ENCODE data around the gene KLRC3.
"Not testable (repeated sequence)": the region's sequence is repeated elsewhere in the genome, so short reads cannot be mapped to it uniquely, and the experiment has no call there.

The KLRC3 gene

DNA sequence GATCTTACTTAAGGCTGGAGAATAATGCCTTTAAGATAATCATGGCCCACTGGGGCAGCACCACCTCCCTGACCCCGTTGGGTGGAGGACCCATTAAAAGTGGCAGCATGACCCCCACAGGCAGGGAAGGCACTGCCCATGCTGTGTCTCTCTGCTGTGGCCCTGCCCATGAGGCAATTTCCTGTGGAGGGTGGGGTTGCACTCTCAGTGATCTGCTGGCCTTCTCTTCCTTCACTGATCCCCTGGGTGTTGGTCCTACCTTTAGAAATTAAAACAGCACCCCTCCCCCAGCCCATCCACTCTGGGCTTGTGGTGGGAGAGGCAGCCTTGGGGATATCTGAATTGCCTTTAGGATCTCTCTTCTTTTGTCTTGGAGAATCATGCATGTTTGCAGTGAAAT lies 47.8 kb downstream of the KLRC3 start:
- H3K4me1 ChIP-seq (ENCODE audit: control insufficient read depth, low read depth, low read length) = no peaks in the 10 kb centered on the region
- no peak overlapping the region for H2BK5ac ChIP-seq (ENCODE audit: low read length)
- H3K79me2 ChIP-seq (ENCODE audit: control insufficient read depth, insufficient read depth, low read length) = no peaks in the 10 kb centered on the region
- no peak overlapping the region for H3K4ac ChIP-seq (ENCODE audit: low read depth, low read length)
- H3K4me3 ChIP-seq (ENCODE audit: low read length) = no peak overlapping the region
- no peak for DNase-seq
- H4K8ac ChIP-seq (ENCODE audit: low read depth, low read length) = no peak overlapping the region
- no peak overlapping the region for H3K9ac ChIP-seq (ENCODE audit: low read length)
- H3K23ac ChIP-seq (ENCODE audit: low read length) = no peak overlapping the region
- no peak overlapping the region for H2BK15ac ChIP-seq (replicated peaks; ENCODE audit: low read depth)
- H2AK5ac ChIP-seq (ENCODE audit: low read length) = no peak overlapping the region
- no peak overlapping the region for H3K56ac ChIP-seq (ENCODE audit: low read length)
- H2BK120ac ChIP-seq (ENCODE audit: low read depth, low read length) = no peak overlapping the region
- H3K27me3 ChIP-seq (ENCODE audit: insufficient read depth, low read length, poor library complexity) = no peaks in the 10 kb centered on the region
- peak overlapping the region; percentile 24 for H3K18ac ChIP-seq (ENCODE audit: low read length)
- no peaks in the 10 kb centered on the region for H3K79me1 ChIP-seq (ENCODE audit: low read length)
- no peak overlapping the region for H3K4me2 ChIP-seq (ENCODE audit: low read length)
- no peak overlapping the region for H3K27ac ChIP-seq (ENCODE audit: low read depth, low read length)
- no peak overlapping the region for H4K5ac ChIP-seq (ENCODE audit: low read length)
- H3K36me3 ChIP-seq (ENCODE audit: control insufficient read depth, insufficient read depth, low read length) = no peaks in the 10 kb centered on the region
- no CpG with 5 or more reads among the region's 1 CpG for WGBS (ENCODE audit: extremely low coverage, insufficient coverage, low lambda C conversion rate)

DNA sequence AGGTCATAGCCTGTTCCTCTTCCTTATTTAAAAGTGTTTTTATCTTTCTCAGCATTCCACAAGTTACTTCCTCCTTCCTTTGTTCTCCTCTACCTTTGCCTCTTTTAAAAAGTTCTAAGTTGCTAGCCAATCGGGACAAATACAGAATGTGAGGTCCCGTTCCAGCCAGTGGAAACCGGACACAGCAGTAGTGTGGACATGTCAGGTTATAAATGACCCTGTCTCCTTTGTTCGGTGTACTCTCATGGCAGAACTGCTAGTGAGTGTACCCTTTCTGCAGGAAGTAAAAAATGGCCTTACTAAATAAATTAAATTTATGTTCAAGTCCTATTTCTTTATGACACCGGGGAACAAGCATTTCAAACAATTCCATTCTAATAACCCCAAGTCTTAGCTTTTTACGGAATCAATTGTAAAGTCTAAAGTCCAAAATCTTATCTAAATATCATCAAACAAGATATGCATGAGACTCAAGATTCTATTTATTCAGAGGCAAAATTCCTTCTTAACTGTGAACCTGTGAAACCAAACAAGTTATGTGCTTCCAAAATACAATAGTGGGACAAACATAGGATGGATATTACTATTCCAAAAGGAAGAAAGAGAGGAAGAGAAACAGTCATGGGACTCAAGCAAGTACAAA lies 48.4 kb downstream of the KLRC3 start:
- not testable (repeated sequence) for H2BK5ac ChIP-seq (ENCODE audit: low read length); H3K79me2 ChIP-seq (ENCODE audit: control insufficient read depth, insufficient read depth, low read length); H3K4me1 ChIP-seq (ENCODE audit: control insufficient read depth, low read depth, low read length); DNase-seq; H2AK5ac ChIP-seq (ENCODE audit: low read length); H4K8ac ChIP-seq (ENCODE audit: low read depth, low read length); H3K4me3 ChIP-seq (ENCODE audit: low read length); H3K9ac ChIP-seq (ENCODE audit: low read length); H3K23ac ChIP-seq (ENCODE audit: low read length); H3K27ac ChIP-seq (ENCODE audit: low read depth, low read length); H4K5ac ChIP-seq (ENCODE audit: low read length); H3K79me1 ChIP-seq (ENCODE audit: low read length); H2BK15ac ChIP-seq (replicated peaks; ENCODE audit: low read depth); H2BK120ac ChIP-seq (ENCODE audit: low read depth, low read length); H3K27me3 ChIP-seq (ENCODE audit: insufficient read depth, low read length, poor library complexity); H3K36me3 ChIP-seq (ENCODE audit: control insufficient read depth, insufficient read depth, low read length); H3K18ac ChIP-seq (ENCODE audit: low read length); H3K4ac ChIP-seq (ENCODE audit: low read depth, low read length); H3K4me2 ChIP-seq (ENCODE audit: low read length); H3K56ac ChIP-seq (ENCODE audit: low read length)
- no CpG with 5 or more reads among the region's 6 CpGs for WGBS (ENCODE audit: extremely low coverage, insufficient coverage, low lambda C conversion rate)

DNA sequence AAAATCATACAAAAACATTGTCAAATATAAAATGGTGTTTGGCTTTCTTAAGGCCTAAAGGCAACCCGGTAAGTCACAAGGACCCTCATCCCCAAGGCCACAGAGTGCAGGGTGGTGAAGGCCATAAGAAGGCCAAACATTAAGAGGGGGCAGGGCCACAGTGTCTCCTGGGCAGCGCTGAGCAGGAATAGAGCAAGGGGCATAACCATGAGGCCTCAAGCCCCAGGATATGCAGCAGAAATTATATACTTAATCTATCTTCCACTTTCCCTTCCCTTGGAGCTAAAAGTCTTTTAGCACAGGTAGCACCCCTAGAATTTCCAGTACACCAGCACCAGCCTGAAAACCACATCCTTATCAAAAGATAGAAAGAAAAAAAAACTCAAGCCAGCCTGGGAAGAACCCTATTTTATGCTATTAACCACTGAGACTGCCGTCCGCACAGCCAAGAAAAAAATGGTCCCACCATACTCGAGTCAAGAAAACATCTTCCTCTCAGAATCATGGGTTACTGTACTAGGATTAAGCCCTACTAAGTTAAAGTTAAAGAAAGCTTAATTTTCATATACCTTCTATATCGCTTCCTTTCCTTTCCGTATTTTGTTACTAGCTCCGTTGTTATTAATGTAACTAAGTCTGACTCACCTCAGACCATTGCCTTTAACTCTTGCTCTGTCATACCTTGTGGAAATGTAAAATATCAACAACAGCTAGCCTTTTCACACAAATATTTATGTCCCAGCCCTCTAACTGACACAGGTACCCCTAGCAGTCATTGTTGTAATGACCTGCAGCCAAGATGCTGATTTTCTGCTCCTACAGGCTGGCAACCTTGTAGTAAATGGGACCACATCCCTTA lies 50.6 kb downstream of the KLRC3 start:
- Histone ChIP-seq H3K56ac (ENCODE audit: low read length) (no peak overlapping the region), H2AK5ac (ENCODE audit: low read length) (no peak overlapping the region), H3K27me3 (ENCODE audit: insufficient read depth, low read length, poor library complexity) (no peaks in the 10 kb centered on the region), H3K18ac (ENCODE audit: low read length) (no peak overlapping the region), H3K4me2 (ENCODE audit: low read length) (no peak overlapping the region), H2BK5ac (ENCODE audit: low read length) (no peak overlapping the region), H3K27ac (ENCODE audit: low read depth, low read length) (no peak overlapping the region), H3K9ac (ENCODE audit: low read length) (no peak overlapping the region), H3K4me3 (ENCODE audit: low read length) (no peak overlapping the region), H4K5ac (ENCODE audit: low read length) (no peak overlapping the region), H3K23ac (ENCODE audit: low read length) (no peak overlapping the region), H3K36me3 (ENCODE audit: control insufficient read depth, insufficient read depth, low read length) (no peaks in the 10 kb centered on the region), H4K8ac (ENCODE audit: low read depth, low read length) (no peak overlapping the region), H2BK15ac (replicated peaks; ENCODE audit: low read depth) (no peak overlapping the region), H3K79me2 (ENCODE audit: control insufficient read depth, insufficient read depth, low read length) (no peaks in the 10 kb centered on the region), H3K79me1 (ENCODE audit: low read length) (no peaks in the 10 kb centered on the region), H2BK120ac (ENCODE audit: low read depth, low read length) (no peak overlapping the region), H3K4me1 (ENCODE audit: control insufficient read depth, low read depth, low read length) (peaks cover 4% of the 10 kb centered on the region), H3K4ac (ENCODE audit: low read depth, low read length) (no peak overlapping the region)
- WGBS (ENCODE audit: extremely low coverage, insufficient coverage, low lambda C conversion rate) = no CpG with 5 or more reads among the region's 8 CpGs
- DNase-seq = no peak

DNA sequence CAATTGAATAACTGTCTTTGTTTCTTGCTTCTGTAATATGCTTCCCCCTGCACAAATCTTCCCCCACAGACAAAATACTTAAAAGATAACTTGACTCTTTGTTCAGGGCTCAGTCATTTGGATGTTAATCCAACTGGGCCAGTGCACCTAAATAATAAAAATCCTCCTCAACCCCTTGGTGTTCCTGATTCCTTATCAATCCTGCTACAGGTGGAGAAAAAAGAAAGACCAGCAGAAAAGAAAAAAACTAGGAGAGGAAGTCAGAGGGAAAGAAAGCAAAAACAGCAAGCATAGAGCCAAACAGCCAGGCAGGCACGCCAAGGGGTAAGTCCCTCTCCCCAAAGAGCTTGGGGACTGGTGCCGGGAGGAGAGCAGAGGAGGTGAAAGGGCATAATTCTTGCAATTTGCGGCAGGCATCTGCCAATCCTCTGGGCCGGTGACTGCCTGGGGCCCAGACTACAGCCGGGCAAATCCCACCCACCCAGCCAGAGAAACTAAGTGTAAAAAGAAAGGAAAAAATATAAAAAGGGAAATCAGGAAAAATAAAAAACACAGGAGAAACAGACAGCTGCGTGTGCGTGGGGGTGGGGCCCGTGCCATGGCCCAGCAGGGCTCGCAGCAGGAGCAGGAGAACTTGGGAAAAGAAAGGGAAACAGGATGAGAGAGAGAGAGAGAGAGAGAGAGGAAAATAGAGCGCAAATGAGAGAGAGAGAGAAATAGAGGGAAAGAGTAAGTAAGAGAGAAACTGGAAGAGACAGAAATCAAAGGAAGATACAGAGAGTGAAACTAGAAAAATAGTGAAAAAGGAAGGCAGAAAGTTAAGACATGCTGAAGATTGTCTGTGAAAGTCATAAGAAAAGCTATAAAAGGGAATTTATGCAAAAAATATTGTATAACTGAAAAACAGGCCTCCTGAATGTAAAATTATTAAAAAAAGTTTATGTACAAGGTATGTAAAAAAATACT lies 51.9 kb downstream of the KLRC3 start:
- no peak overlapping the region for H2BK15ac ChIP-seq (replicated peaks; ENCODE audit: low read depth)
- no peaks in the 10 kb centered on the region for H3K79me1 ChIP-seq (ENCODE audit: low read length)
- no peak overlapping the region for H4K8ac ChIP-seq (ENCODE audit: low read depth, low read length)
- H3K4me2 ChIP-seq (ENCODE audit: low read length) = no peak overlapping the region
- no peak for DNase-seq
- H3K4me3 ChIP-seq (ENCODE audit: low read length) = no peak overlapping the region
- H3K9ac ChIP-seq (ENCODE audit: low read length) = no peak overlapping the region
- no peak overlapping the region for H3K23ac ChIP-seq (ENCODE audit: low read length)
- no peak overlapping the region for H4K5ac ChIP-seq (ENCODE audit: low read length)
- no peak overlapping the region for H3K4ac ChIP-seq (ENCODE audit: low read depth, low read length)
- H3K79me2 ChIP-seq (ENCODE audit: control insufficient read depth, insufficient read depth, low read length) = no peaks in the 10 kb centered on the region
- no peak overlapping the region for H2BK5ac ChIP-seq (ENCODE audit: low read length)
- no peak overlapping the region for H3K27ac ChIP-seq (ENCODE audit: low read depth, low read length)
- no peaks in the 10 kb centered on the region for H3K36me3 ChIP-seq (ENCODE audit: control insufficient read depth, insufficient read depth, low read length)
- H2BK120ac ChIP-seq (ENCODE audit: low read depth, low read length) = no peak overlapping the region
- H3K4me1 ChIP-seq (ENCODE audit: control insufficient read depth, low read depth, low read length) = peaks cover 12% of the 10 kb centered on the region
- H2AK5ac ChIP-seq (ENCODE audit: low read length) = no peak overlapping the region
- no peaks in the 10 kb centered on the region for H3K27me3 ChIP-seq (ENCODE audit: insufficient read depth, low read length, poor library complexity)
- WGBS (ENCODE audit: extremely low coverage, insufficient coverage, low lambda C conversion rate) = no CpG with 5 or more reads among the region's 10 CpGs
- no peak overlapping the region for H3K56ac ChIP-seq (ENCODE audit: low read length)
- no peak overlapping the region for H3K18ac ChIP-seq (ENCODE audit: low read length)

DNA sequence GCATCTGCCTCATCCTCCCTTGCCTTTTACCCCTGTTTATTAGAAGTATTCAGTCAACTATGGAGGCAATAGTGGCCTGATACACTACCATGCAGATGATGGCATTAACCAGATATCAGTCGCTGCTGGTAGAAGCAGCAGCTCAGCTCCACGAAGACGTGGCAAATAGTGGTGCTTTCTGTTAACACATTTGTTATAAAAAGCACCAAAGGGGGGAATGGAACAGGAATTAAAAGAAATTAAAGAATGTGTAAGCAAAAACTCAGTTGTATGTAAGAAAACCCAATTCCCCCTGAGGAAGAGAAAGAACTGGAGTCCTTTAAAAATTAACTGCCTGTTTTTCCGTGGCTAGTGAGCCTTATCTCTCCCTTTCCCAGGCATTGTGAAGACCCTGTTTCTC lies 52.7 kb downstream of the KLRC3 start:
- H3K4ac ChIP-seq (ENCODE audit: low read depth, low read length); H2BK120ac ChIP-seq (ENCODE audit: low read depth, low read length); DNase-seq; H3K4me2 ChIP-seq (ENCODE audit: low read length); H4K5ac ChIP-seq (ENCODE audit: low read length); H4K8ac ChIP-seq (ENCODE audit: low read depth, low read length); H3K4me3 ChIP-seq (ENCODE audit: low read length); H2AK5ac ChIP-seq (ENCODE audit: low read length); H3K27me3 ChIP-seq (ENCODE audit: insufficient read depth, low read length, poor library complexity); H3K9ac ChIP-seq (ENCODE audit: low read length); H3K18ac ChIP-seq (ENCODE audit: low read length); H3K79me1 ChIP-seq (ENCODE audit: low read length); H3K27ac ChIP-seq (ENCODE audit: low read depth, low read length); H3K36me3 ChIP-seq (ENCODE audit: control insufficient read depth, insufficient read depth, low read length); H3K56ac ChIP-seq (ENCODE audit: low read length); H3K79me2 ChIP-seq (ENCODE audit: control insufficient read depth, insufficient read depth, low read length); H2BK5ac ChIP-seq (ENCODE audit: low read length); H2BK15ac ChIP-seq (replicated peaks; ENCODE audit: low read depth); H3K23ac ChIP-seq (ENCODE audit: low read length): not testable (repeated sequence)
- WGBS (ENCODE audit: extremely low coverage, insufficient coverage, low lambda C conversion rate) = no CpG with 5 or more reads among the region's 4 CpGs
- peaks cover 12% of the 10 kb centered on the region for H3K4me1 ChIP-seq (ENCODE audit: control insufficient read depth, low read depth, low read length)
